HepG2 (cell line): ENCODE measurements around the gene BRAF. TPM values are rescaled to one million over a fixed set of nuclear protein-coding genes. Genes with fewer than 3 reads are reported as not detected.

Source experiments
- ATAC-seq: fragments of 200-7000 bp; cut with Tn5 transposase; 3 replicates; pipeline ENCODE4 v1.9.1; 2020; ENCODE audit warnings: mild to moderate bottlenecking, moderate library complexity
- BruUV-seq: library from RNA; stranded (reverse); fragments of 400-500 nt; replicated peaks from 2 replicates; lab custom pipeline; 2021; lab: Mats Ljungman, UMichigan
- CTCF ChIA-PET: fragments of 300-600 bp; formaldehyde crosslinking; extraction: SDS; loops from one replicate; lab custom pipeline; 2021; ENCODE audit warnings: low total read pairs, inconsistent platforms, low intra/inter-chr PET ratio; lab: Yijun Ruan, JAX
- POLR2A ChIA-PET: fragments of 350-600 bp; sonication (Branson Sonifier 250); formaldehyde crosslinking; loops from one replicate; lab custom pipeline; 2020; ENCODE audit warnings: antibody characterized with exemption, inconsistent platforms; lab: Yijun Ruan, JAX
- DNase-seq: peaks from one replicate; pipeline ENCODE4 v3.0.0-alpha.2; 2015; ENCODE audit warnings: low spot score
- FAIRE-seq: peaks from 3 replicates; lab custom pipeline; 2011; peaks lifted over from hg19 to GRCh38; lab: Jason Lieb, UNC
- H2AFZ ChIP-seq: one replicate; pipeline ENCODE4 v1.6.1; 2011; ENCODE audit warnings: low read length, inconsistent platforms
- H3K27ac ChIP-seq: fragments of 300-600 bp; 3 replicates; pipeline ENCODE4 v1.8.0; 2011; ENCODE audit warnings: mixed run types, mild to moderate bottlenecking, mixed read lengths, low read length, inconsistent platforms; ENCODE audit not compliant: insufficient read depth; ENCODE audit errors: extremely low read length
- H3K27me3 ChIP-seq, 2 experiments: fragments of 200-600 bp in 1 of 2; 2 replicates in 1 of 2; 3 replicates in 1 of 2; pipeline versions ENCODE4 v1.6.0 to v1.8.0; 2011; ENCODE audit warnings: low read length in 2 of 2, mild to moderate bottlenecking in 2 of 2, moderate library complexity in 2 of 2, inconsistent platforms in 1 of 2; ENCODE audit not compliant: insufficient read depth in 2 of 2, control insufficient read depth in 1 of 2
- H3K36me3 ChIP-seq, 2 experiments: fragments of 200-600 bp in 1 of 2; replicated peaks in 1 of 2; 2 replicates in 1 of 2; 3 replicates in 1 of 2; pipeline versions ENCODE4 v1.5.1 to v1.8.0; 2011; ENCODE audit warnings: low read length in 2 of 2, inconsistent platforms in 1 of 2; ENCODE audit not compliant: insufficient read depth in 2 of 2, control insufficient read depth in 1 of 2
- H3K4me1 ChIP-seq: 2 replicates; pipeline ENCODE4 v1.5.1; 2012; ENCODE audit warnings: low read length, inconsistent platforms; ENCODE audit not compliant: insufficient read depth
- H3K4me2 ChIP-seq: 2 replicates; pipeline ENCODE4 v1.6.0; 2011; ENCODE audit warnings: low read depth, low read length, inconsistent platforms
- H3K4me3 ChIP-seq, 3 experiments: fragments of 200-600 bp in 1 of 3; sonication (generic), shearing (Covaris generic) in 1 of 3; replicated peaks in 1 of 3; 2 replicates each; pipeline ENCODE4 v1.5.1; 2011 to 2016; ENCODE audit warnings: low read length in 3 of 3, inconsistent platforms in 2 of 3, low read depth in 2 of 3, mild to moderate bottlenecking in 2 of 3, control low read depth in 1 of 3, mixed read lengths in 1 of 3; ENCODE audit not compliant: insufficient read depth in 1 of 3
- H3K79me2 ChIP-seq: one replicate; pipeline ENCODE4 v1.6.1; 2011; ENCODE audit warnings: low read length, inconsistent platforms; ENCODE audit not compliant: insufficient read depth
- H3K9ac ChIP-seq: 2 replicates; pipeline ENCODE4 v1.6.0; 2011; ENCODE audit warnings: mild to moderate bottlenecking, low read depth, low read length, inconsistent platforms; ENCODE audit not compliant: insufficient read depth
- H3K9me3 ChIP-seq: 2 replicates; pipeline ENCODE4 v1.5.1; 2012; ENCODE audit warnings: mild to moderate bottlenecking, low read length
- H4K20me1 ChIP-seq: 2 replicates; pipeline ENCODE4 v1.6.0; 2011; ENCODE audit warnings: inconsistent platforms, mild to moderate bottlenecking, low read length, moderate library complexity; ENCODE audit not compliant: insufficient read depth
- AGO1 ChIP-seq: fragments of 200-400 bp; formaldehyde crosslinking; IDR thresholded peaks from 2 replicates; pipeline ENCODE4 v1.6.1; 2017; ENCODE audit warnings: mild to moderate bottlenecking, low read depth, low read length, moderate library complexity; ENCODE audit not compliant: poor library complexity, severe bottlenecking
- HMGA1 ChIP-seq: sonication (generic); formaldehyde crosslinking; conservative IDR thresholded peaks from 2 replicates; pipeline ENCODE4 v1.4.0; 2020; ENCODE audit warnings: missing genetic modification reagents
- NR2F2 ChIP-seq: IDR thresholded peaks from 2 replicates; pipeline ENCODE4 v1.6.1; 2012; ENCODE audit warnings: low read depth, inconsistent platforms, borderline replicate concordance
- ONECUT2 ChIP-seq: sonication (generic); formaldehyde crosslinking; IDR thresholded peaks from 2 replicates; pipeline ENCODE4 v1.4.0; 2020; ENCODE audit warnings: missing genetic modification reagents
- PAX8 ChIP-seq: sonication (generic); formaldehyde crosslinking; IDR thresholded peaks from 2 replicates; pipeline ENCODE4 v1.8.0; 2022; ENCODE audit warnings: mild to moderate bottlenecking, missing genetic modification reagents, borderline replicate concordance
- RARA ChIP-seq: IDR thresholded peaks from 2 replicates; pipeline ENCODE4 v1.6.1; 2016; ENCODE audit warnings: missing genetic modification reagents, missing compliant biosample characterization
- ZNF546 ChIP-seq: sonication (generic); formaldehyde crosslinking; conservative IDR thresholded peaks from 2 replicates; pipeline ENCODE4 v1.8.1; 2023; ENCODE audit warnings: mild to moderate bottlenecking, missing genetic modification reagents
- ZNF773 ChIP-seq: sonication (generic); formaldehyde crosslinking; IDR thresholded peaks from 2 replicates; pipeline ENCODE4 v1.4.0; 2020; ENCODE audit warnings: missing genetic modification reagents, borderline replicate concordance
- WGBS: methylation state at CpG from one replicate; pipeline ENCODE4 v1.1.6; 2017; ENCODE audit warnings: low lambda C conversion rate; 5-methylcytosine and 5-hydroxymethylcytosine counted together
- in situ Hi-C: cut with HindIII; loops from 2 replicates; pipeline ENCODE4 v1.10.0; 2017; ENCODE audit warnings: low pct_unique_long_range_greater_than_20kb; ENCODE audit not compliant: extremely low pct_ligation_motif_present
- intact Hi-C: fragments of 100-400 bp; cut with micrococcal nuclease; formaldehyde crosslinking; loops from one replicate; pipeline ENCODE4 v1.10.0; 2022; ENCODE audit not compliant: unreplicated experiment
- polyA plus RNA-seq, 8 experiments: library from polyadenylated mRNA; depleted of rRNA in 3 of 8; stranded (reverse) in 7 of 8; unstranded in 1 of 8; fragments of >200 nt; fragmentation: Illumina TruSeq in 4 of 8; extraction: Trizol in 4 of 8; gene quantifications; 2 replicates each; pipeline versions ENCODE4 v1.2.1 to v1.2.3, GENCODE V29; 2011 to 2016; ENCODE audit warnings: low read depth in 4 of 8, missing spikeins in 1 of 8, mixed read lengths in 1 of 8; ENCODE audit not compliant: insufficient read depth in 1 of 8
- total RNA-seq, 5 experiments: library from RNA; depleted of rRNA; stranded (reverse); fragments of >200 nt; fragmentation: Illumina TruSeq; extraction: Trizol; gene quantifications; 2 replicates each; pipeline ENCODE4 v1.2.3, GENCODE V29; 2016; ENCODE audit warnings: low read depth in 1 of 5
- TF ChIP-seq, protein P1 (sequence below): IDR thresholded peaks from 2 replicates; pipeline ENCODE4 v1.6.1; 2012; ENCODE audit warnings: low read depth, low read length, improper control_type of control experiment

The BRAF gene
- total and polyA plus RNA-seq, 2 of the 13 experiments (the other 11 are each of a cell fraction or from before 2014, with no cell fraction given) = 12.5 to 13.4 TPM

GRCh38 chr7:140689199-140690152, 235.3 kb downstream of the BRAF start:
- in situ Hi-C loops (loop anchor here (25.0 kb wide), 1 partner anchor 323 kb away; the partner anchor contains the start of gene MRPS33), intact Hi-C loops (no loop called here)
- ATAC-seq = no peak

More at GRCh38 chr7:140689199-140690152, 235.3 kb downstream of the BRAF start:
- no peak overlapping the region for H3K27ac ChIP-seq
- FAIRE-seq (no peak), DNase-seq (no peak)
- peaks cover 2 to 13% of the 10 kb centered on the region in 2 experiments; a peak in 3 of 5 replicates for H3K36me3 ChIP-seq
- ChIA-PET POLR2A (no interaction called here), CTCF (no interaction called here)
- no peaks in the 10 kb centered on the region for H3K9me3 ChIP-seq
- no peaks in the 10 kb centered on the region for H3K27me3 ChIP-seq
- no peak overlapping the region for H3K4me2 ChIP-seq
- H4K20me1 ChIP-seq = no peaks in the 10 kb centered on the region
- no peak overlapping the region for H3K4me3 ChIP-seq
- no peak overlapping the region for H2AFZ ChIP-seq
- 96% methylated on average over 15 of the region's 16 CpGs for WGBS
- peaks cover 8% of the 10 kb centered on the region; the same call in 1 of the 2 replicates for H3K4me1 ChIP-seq
- TF ChIP-seq HMGA1 (no peak), RARA (CRISPR knock-in tag) (no peak), ONECUT2 (CRISPR knock-in tag) (no peak), NR2F2 (no peak), PAX8 (no peak), AGO1 (no peak), ZNF773 (CRISPR knock-in tag) (no peak), ZNF546 (CRISPR knock-in tag) (no peak)
- TF ChIP-seq, protein P1, sequence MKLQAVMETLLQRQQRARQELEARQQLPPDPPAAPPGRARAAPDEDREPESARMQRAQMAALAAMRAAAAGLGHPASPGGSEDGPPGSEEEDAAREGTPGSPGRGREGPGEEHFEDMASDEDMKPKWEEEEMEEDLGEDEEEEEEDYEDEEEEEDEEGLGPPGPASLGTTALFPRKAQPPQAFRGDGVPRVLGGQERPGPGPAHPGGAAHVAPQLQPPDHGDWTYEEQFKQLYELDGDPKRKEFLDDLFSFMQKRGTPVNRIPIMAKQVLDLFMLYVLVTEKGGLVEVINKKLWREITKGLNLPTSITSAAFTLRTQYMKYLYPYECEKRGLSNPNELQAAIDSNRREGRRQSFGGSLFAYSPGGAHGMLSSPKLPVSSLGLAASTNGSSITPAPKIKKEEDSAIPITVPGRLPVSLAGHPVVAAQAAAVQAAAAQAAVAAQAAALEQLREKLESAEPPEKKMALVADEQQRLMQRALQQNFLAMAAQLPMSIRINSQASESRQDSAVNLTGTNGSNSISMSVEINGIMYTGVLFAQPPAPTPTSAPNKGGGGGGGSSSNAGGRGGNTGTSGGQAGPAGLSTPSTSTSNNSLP = no peak
- no peak overlapping the region for H3K9ac ChIP-seq
- BruUV-seq = no TSS peak
- no peaks in the 10 kb centered on the region for H3K79me2 ChIP-seq
